ENCODE measurements around the gene SARDH. TPM values are rescaled to one million over a fixed set of nuclear protein-coding genes. Genes with fewer than 3 reads are reported as not detected.

The SARDH gene
- total and polyA plus RNA-seq, 9 of the 15 experiments (the other 6 are each of a cell fraction or from before 2014, with no cell fraction given), result 0.14 TPM; not detected in 8

GRCh38 chr9:133679466-133680061, 58.6 kb downstream of the SARDH start:
- peaks cover 31 to 81% of the 10 kb centered on the region in 2 experiments for H3K27me3 ChIP-seq (ENCODE audit: control insufficient read depth in 2 of 2, insufficient read depth in 2 of 2, low read length in 2 of 2)
- CTCF ChIA-PET (ENCODE audit: low intra/inter-chr PET ratio), result no interaction called here
- H3K36me3 ChIP-seq (ENCODE audit: control insufficient read depth, insufficient read depth, low read length), result no peaks in the 10 kb centered on the region
- no peak for DNase-seq (ENCODE audit: extremely low read depth in 1 of 4, low spot score in 3 of 4)
- FAIRE-seq, result no peak
- H3K79me2 ChIP-seq (ENCODE audit: control insufficient read depth, insufficient read depth, low read length), result no peaks in the 10 kb centered on the region
- intact Hi-C loops (cut with micrococcal nuclease) (no loop called here), in situ Hi-C loops (cut with MboI) (no loop called here)
- no peak for TF ChIP-seq PYGO2 (tag; IDR thresholded peaks at IDR 0.05)
- TF ChIP-seq HNRNPLL (IDR thresholded peaks at IDR 0.05; ENCODE audit: low read depth, low read length, poor library complexity, severe bottlenecking), result peak; percentile 55
- H3K4me2 ChIP-seq (ENCODE audit: insufficient read depth, low read length), result no peak overlapping the region
- no TSS peak for BruUV-seq (replicated peaks)
- POLR2A ChIA-PET, result interaction anchor here (0.6 to 1.1 kb wide), 4 partner anchors 9 to 149 kb away, joined by 3 to 5 read pairs (median 4); no protein-coding TSS in a partner anchor
- no peaks in the 10 kb centered on the region for H3K9me1 ChIP-seq (ENCODE audit: control insufficient read depth, insufficient read depth, low read length)
- no peak for ATAC-seq
- peaks cover 0 to 5% of the 10 kb centered on the region in 2 experiments; a peak in 2 of 5 replicates for H3K4me1 ChIP-seq (replicated peaks in 1 of 2; ENCODE audit: control insufficient read depth in 2 of 2, insufficient read depth in 2 of 2, low read length in 2 of 2)
- H3K9me3 ChIP-seq (replicated peaks; ENCODE audit: control insufficient read depth, insufficient read depth, low read depth, low read length), result no peaks in the 10 kb centered on the region
- no peak overlapping the region for H2AFZ ChIP-seq (ENCODE audit: low read depth, low read length)
- no peak overlapping the region for H3K4me3 ChIP-seq
- 1% methylated on average over 35 of the region's 35 CpGs for WGBS (ENCODE audit: insufficient coverage, low coverage, missing lambda C conversion rate)
- no peak overlapping the region for H3K27ac ChIP-seq (ENCODE audit: extremely low read depth, low read depth, low read length)
- peaks cover 7% of the 10 kb centered on the region; the same call in 1 of the 2 replicates for H4K20me1 ChIP-seq (replicated peaks; ENCODE audit: control insufficient read depth, insufficient read depth, low read length)
- H3K9ac ChIP-seq (ENCODE audit: insufficient read depth in 1 of 2, low read depth in 2 of 2, low read length in 2 of 2), result no peak overlapping the region

GRCh38 chr9:133679056-133679455, 59.1 kb downstream of the SARDH start:
- Histone ChIP-seq H3K9ac (ENCODE audit: insufficient read depth in 1 of 2, low read depth in 2 of 2, low read length in 2 of 2) (no peak overlapping the region), H3K27me3 (ENCODE audit: control insufficient read depth in 2 of 2, insufficient read depth in 2 of 2, low read length in 2 of 2) (peaks cover 34 to 81% of the 10 kb centered on the region in 2 experiments), H3K9me3 (replicated peaks; ENCODE audit: control insufficient read depth, insufficient read depth, low read depth, low read length) (no peaks in the 10 kb centered on the region), H3K79me2 (ENCODE audit: control insufficient read depth, insufficient read depth, low read length) (no peaks in the 10 kb centered on the region), H3K27ac (ENCODE audit: extremely low read depth, low read depth, low read length) (no peak overlapping the region), H3K36me3 (ENCODE audit: control insufficient read depth, insufficient read depth, low read length) (no peaks in the 10 kb centered on the region), H3K9me1 (ENCODE audit: control insufficient read depth, insufficient read depth, low read length) (no peaks in the 10 kb centered on the region), H3K4me2 (ENCODE audit: insufficient read depth, low read length) (no peak overlapping the region), H3K4me3 (no peak overlapping the region), H2AFZ (ENCODE audit: low read depth, low read length) (no peak overlapping the region), H4K20me1 (replicated peaks; ENCODE audit: control insufficient read depth, insufficient read depth, low read length) (peaks cover 7% of the 10 kb centered on the region; the same call in 1 of the 2 replicates), H3K4me1 (replicated peaks in 1 of 2; ENCODE audit: control insufficient read depth in 2 of 2, insufficient read depth in 2 of 2, low read length in 2 of 2) (peaks cover 0 to 5% of the 10 kb centered on the region in 2 experiments; a peak in 2 of 5 replicates)
- no peak for DNase-seq (ENCODE audit: extremely low read depth in 1 of 4, low spot score in 3 of 4)
- 3% methylated on average over 15 of the region's 15 CpGs for WGBS (ENCODE audit: insufficient coverage, low coverage, missing lambda C conversion rate)
- CTCF ChIA-PET (ENCODE audit: low intra/inter-chr PET ratio), result no interaction called here
- BruUV-seq (replicated peaks), result no TSS peak
- in situ Hi-C loops (cut with MboI) (no loop called here), intact Hi-C loops (cut with micrococcal nuclease) (no loop called here)
- POLR2A ChIA-PET, result interaction anchor here (0.6 to 1.1 kb wide), 2 partner anchors 16 to 83 kb away, joined by 3 read pairs; no protein-coding TSS in a partner anchor
- no peak for FAIRE-seq
- ATAC-seq, result no peak
- TF ChIP-seq EGR1 (conservative IDR thresholded peaks at IDR 0.05), result no peak
- TF ChIP-seq EP300 (IDR thresholded peaks at IDR 0.05; ENCODE audit: low read length), result no peak
- TF ChIP-seq KLF16 (IDR thresholded peaks at IDR 0.05), result no peak
- no peak for TF ChIP-seq ZBED1 (IDR thresholded peaks at IDR 0.05)
- no peak for TF ChIP-seq ZNF347 (CRISPR knock-in tag; IDR thresholded peaks at IDR 0.05; ENCODE audit: low read depth)
- TF ChIP-seq ZNF740 (CRISPR knock-in tag; IDR thresholded peaks at IDR 0.05), result no peak
- TF ChIP-seq ZNF740 (tag; IDR thresholded peaks at IDR 0.05), result no peak
- TF ChIP-seq ZFPM2 (CRISPR knock-in tag; IDR thresholded peaks at IDR 0.05), result no peak
- TF ChIP-seq GTF2E2 (tag; IDR thresholded peaks at IDR 0.05), result no peak
- TF ChIP-seq SIN3A (IDR thresholded peaks at IDR 0.05; ENCODE audit: borderline replicate concordance in 2 of 2, control insufficient read depth in 1 of 2, low read depth in 2 of 2, low read length in 2 of 2), result no peak
- no peak for TF ChIP-seq ZFX (CRISPR knock-in tag; IDR thresholded peaks at IDR 0.05)
- no peak for TF ChIP-seq HOXB6 (CRISPR knock-in tag; IDR thresholded peaks at IDR 0.05; ENCODE audit: borderline replicate concordance)
- no peak for TF ChIP-seq CHCHD3 (CRISPR knock-in tag; IDR thresholded peaks at IDR 0.05)
- TF ChIP-seq ZNF282 (CRISPR knock-in tag; IDR thresholded peaks at IDR 0.05), result no peak
- no peak for TF ChIP-seq ZSCAN32 (CRISPR knock-in tag; IDR thresholded peaks at IDR 0.05)
- TF ChIP-seq MTA1 (IDR thresholded peaks at IDR 0.05; ENCODE audit: borderline replicate concordance), result no peak
